Right atrium auricular region (tissue), 2 donors: ENCODE measurements around the gene DYRK4. TPM values are rescaled to one million over a fixed set of nuclear protein-coding genes. Genes with fewer than 3 reads are reported as not detected.
"Not testable (repeated sequence)": the region's sequence is repeated elsewhere in the genome, so short reads cannot be mapped to it uniquely, and the experiment has no call there.

Experiments
- DNase-seq: peaks from one replicate; pipeline ENCODE4 v3.0.0-alpha.2; 2019; ENCODE audit warnings: low spot score
- H3K27ac ChIP-seq, 2 donors: fragments of 200-600 bp; sonication (generic); 1 replicate in 1 of 2; 2 replicates in 1 of 2; pipeline ENCODE4 v1.5.1; 2016 to 2019
- H3K27me3 ChIP-seq, 2 donors: fragments of 200-600 bp; sonication (generic); one replicate each; pipeline versions ENCODE4 v1.5.1 to v1.6.0; 2017 to 2019
- H3K36me3 ChIP-seq: fragments of 200-600 bp; sonication (generic); one replicate; pipeline ENCODE4 v1.5.1; 2016
- H3K4me1 ChIP-seq, 2 donors: fragments of 200-600 bp; sonication (generic); one replicate each; pipeline versions ENCODE4 v1.5.1 to v1.6.0; 2017 to 2019
- H3K4me3 ChIP-seq, 2 donors: fragments of 200-600 bp; sonication (generic); 1 replicate in 1 of 2; 2 replicates in 1 of 2; pipeline ENCODE4 v1.5.1; 2017 to 2019; ENCODE audit warnings: mild to moderate bottlenecking in 1 of 2, moderate library complexity in 1 of 2
- H3K9me3 ChIP-seq, 2 donors: fragments of 200-600 bp; sonication (generic); one replicate each; pipeline ENCODE4 v1.5.1; 2019
- total RNA-seq, 2 donors: library from RNA; depleted of rRNA; stranded (reverse); fragments of >200 nt; gene quantifications; one replicate each; pipeline ENCODE4 v1.1.0, GENCODE V29; 2016
- TF ChIP-seq, protein P1 (sequence below), 2 donors: fragments of 200-600 bp; sonication (generic); IDR thresholded peaks; one replicate each; pipeline ENCODE4 v1.5.1; 2019; ENCODE audit warnings: antibody characterized with exemption in 2 of 2

The DYRK4 gene, protein sequence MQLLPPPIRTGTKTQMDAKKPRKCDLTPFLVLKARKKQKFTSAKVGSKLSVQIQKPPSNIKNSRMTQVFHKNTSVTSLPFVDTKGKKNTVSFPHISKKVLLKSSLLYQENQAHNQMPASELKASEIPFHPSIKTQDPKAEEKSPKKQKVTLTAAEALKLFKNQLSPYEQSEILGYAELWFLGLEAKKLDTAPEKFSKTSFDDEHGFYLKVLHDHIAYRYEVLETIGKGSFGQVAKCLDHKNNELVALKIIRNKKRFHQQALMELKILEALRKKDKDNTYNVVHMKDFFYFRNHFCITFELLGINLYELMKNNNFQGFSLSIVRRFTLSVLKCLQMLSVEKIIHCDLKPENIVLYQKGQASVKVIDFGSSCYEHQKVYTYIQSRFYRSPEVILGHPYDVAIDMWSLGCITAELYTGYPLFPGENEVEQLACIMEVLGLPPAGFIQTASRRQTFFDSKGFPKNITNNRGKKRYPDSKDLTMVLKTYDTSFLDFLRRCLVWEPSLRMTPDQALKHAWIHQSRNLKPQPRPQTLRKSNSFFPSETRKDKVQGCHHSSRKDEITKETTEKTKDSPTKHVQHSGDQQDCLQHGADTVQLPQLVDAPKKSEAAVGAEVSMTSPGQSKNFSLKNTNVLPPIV
- 10 to 100 TPM; 31.7 to 41.1 TPM for total RNA-seq

- TF ChIP-seq, protein P1, sequence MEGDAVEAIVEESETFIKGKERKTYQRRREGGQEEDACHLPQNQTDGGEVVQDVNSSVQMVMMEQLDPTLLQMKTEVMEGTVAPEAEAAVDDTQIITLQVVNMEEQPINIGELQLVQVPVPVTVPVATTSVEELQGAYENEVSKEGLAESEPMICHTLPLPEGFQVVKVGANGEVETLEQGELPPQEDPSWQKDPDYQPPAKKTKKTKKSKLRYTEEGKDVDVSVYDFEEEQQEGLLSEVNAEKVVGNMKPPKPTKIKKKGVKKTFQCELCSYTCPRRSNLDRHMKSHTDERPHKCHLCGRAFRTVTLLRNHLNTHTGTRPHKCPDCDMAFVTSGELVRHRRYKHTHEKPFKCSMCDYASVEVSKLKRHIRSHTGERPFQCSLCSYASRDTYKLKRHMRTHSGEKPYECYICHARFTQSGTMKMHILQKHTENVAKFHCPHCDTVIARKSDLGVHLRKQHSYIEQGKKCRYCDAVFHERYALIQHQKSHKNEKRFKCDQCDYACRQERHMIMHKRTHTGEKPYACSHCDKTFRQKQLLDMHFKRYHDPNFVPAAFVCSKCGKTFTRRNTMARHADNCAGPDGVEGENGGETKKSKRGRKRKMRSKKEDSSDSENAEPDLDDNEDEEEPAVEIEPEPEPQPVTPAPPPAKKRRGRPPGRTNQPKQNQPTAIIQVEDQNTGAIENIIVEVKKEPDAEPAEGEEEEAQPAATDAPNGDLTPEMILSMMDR (IDR thresholded peaks at IDR 0.05): no peak
- no peak within 1 kb of the TSS for H3K27ac ChIP-seq
- H3K36me3 ChIP-seq: no peaks in the 10 kb centered on the region
Observed at GRCh38 chr12:4562034-4562657, at the start of gene DYRK4. Gene DYRK4, plus strand, starts transcription at chr12:4562208. Its CDS starts 38 bp downstream, at chr12:4562246.

GRCh38 chr12:4518106-4518728 is 43.8 kb upstream of the DYRK4 start:
- Histone ChIP-seq H3K4me3 (no peak overlapping the region), H3K9me3 (no peaks in the 10 kb centered on the region), H3K36me3 (peaks cover 24% of the 10 kb centered on the region), H3K27ac (no peak overlapping the region), H3K27me3 (no peaks in the 10 kb centered on the region), H3K4me1 (no peaks in the 10 kb centered on the region)
- DNase-seq: no peak
- TF ChIP-seq, protein P1 (IDR thresholded peaks at IDR 0.05): no peak

More at GRCh38 chr12:4562034-4562657, at the start of gene DYRK4:
- peak within 1 kb of the TSS in 1 of 2 donors; percentile 37 for H3K4me3 ChIP-seq
- H3K27me3 ChIP-seq: no peaks in the 10 kb centered on the region
- DNase-seq: peak; percentile 64
- peaks cover 0 to 10% of the 10 kb centered on the region in 2 donors for H3K4me1 ChIP-seq
- no peaks in the 10 kb centered on the region for H3K9me3 ChIP-seq

GRCh38 chr12:4523443-4523842 is 38.6 kb upstream of the DYRK4 start:
- H3K4me1 ChIP-seq, H3K9me3 ChIP-seq, H3K27me3 ChIP-seq, H3K4me3 ChIP-seq, DNase-seq, H3K27ac ChIP-seq: not testable (repeated sequence)
- H3K36me3 ChIP-seq: peaks cover 14% of the 10 kb centered on the region

GRCh38 chr12:4526923-4527546 is 35.0 kb upstream of the DYRK4 start:
- DNase-seq: no peak
- TF ChIP-seq, protein P1 (IDR thresholded peaks at IDR 0.05): peak; percentile 41 to 74
- H3K4me3 ChIP-seq: no peak overlapping the region
- no peaks in the 10 kb centered on the region for H3K4me1 ChIP-seq
- H3K36me3 ChIP-seq: peaks cover 19% of the 10 kb centered on the region
- H3K9me3 ChIP-seq: no peaks in the 10 kb centered on the region
- H3K27ac ChIP-seq: no peak overlapping the region
- H3K27me3 ChIP-seq: no peaks in the 10 kb centered on the region

DNA sequence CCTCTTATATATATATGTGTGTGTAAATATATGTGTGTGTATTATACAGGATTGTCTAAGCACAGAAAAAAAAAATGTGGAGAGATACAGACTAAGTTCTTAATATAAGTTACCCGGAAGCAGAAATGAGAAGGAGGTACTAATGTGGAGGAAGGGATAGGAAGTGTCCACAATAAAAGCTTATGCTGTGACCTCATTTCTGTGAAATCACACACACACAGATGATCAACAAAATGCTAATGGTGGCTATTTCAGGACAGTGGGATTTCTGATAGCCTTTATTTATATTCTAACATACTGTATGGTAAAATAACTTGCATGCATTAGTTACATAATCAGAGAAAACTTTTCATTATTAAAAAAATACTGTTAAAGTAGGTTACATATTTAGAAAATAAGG is 31.8 kb upstream of the DYRK4 start:
- Histone ChIP-seq H3K9me3 (no peaks in the 10 kb centered on the region), H3K4me1 (no peaks in the 10 kb centered on the region), H3K27ac (no peak overlapping the region), H3K4me3 (no peak overlapping the region), H3K36me3 (peaks cover 15% of the 10 kb centered on the region), H3K27me3 (no peaks in the 10 kb centered on the region)
- DNase-seq: no peak
- TF ChIP-seq, protein P1 (IDR thresholded peaks at IDR 0.05): no peak
